Inflammatory macrophage treated with lipopolysaccharide for 1 hour (primary cell): ENCODE data around the gene NPIPB2.
A peak's percentile ranks its signal among the peaks of the same experiment; 100 is the strongest.
"Not testable (repeated sequence)": the region's sequence is repeated elsewhere in the genome, so short reads cannot be mapped to it uniquely, and the experiment has no call there.

Experiments
- DNase-seq, 2 donors: peaks; one replicate each; pipeline ENCODE4 v3.0.0-alpha.2; 2020 to 2022

The NPIPB2 gene

DNA sequence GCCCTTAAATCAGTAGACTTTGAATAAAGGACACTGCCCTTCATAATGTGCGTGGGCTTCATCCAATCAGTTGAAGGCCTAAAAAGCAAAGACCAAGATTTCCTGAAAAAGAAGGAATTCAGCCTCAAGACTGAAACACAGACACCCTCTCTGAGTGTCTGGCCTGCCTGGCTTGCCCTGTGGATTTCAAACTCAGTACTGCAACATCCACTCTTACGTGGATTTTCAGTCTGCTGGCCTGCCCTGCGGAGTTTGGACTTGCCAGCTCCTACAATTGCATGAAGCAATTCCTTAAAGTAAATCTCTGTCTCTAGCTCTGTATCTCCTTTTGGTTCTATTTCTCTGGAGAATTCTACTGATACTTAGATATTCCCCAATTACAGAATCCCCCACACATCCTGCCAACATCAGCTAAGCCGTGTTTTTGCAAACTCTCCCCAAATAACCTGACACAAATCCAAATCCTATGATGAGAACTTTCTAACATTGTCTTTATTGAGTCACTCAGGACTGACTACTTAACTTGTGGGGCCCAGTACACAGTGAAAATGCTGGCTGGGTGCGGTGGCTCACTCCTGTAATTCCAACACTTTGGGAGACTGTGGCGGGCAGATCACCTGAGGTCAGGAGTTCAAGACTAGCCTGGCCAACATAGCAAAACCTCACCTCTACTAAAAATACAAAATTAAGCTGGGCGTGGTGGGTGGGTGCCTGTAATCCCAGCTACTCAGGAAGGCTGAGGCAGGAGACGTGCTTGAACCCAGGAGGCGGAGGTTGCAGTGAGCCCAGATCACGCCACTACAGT lies 15.9 kb upstream of the NPIPB2 start:
- no peak for DNase-seq

DNA sequence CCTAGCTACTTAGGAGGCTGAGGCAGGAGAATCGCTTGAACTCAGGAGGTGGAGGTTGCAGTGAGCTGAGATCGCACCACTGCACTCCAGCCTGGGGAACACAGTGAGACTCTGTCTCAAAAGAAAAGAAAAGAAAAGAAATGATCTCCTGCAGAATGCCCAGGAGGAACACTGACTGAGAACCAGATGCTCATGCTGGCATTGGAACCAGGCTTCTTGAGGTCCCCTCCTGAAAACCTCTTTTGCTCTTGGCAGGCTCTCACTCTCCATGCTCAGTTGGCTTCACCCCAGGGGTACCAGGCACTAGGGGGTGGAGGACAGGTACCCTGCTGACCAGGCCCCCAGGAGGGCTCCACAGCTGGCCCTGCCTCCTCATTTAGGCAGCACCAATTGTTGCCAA lies 14.7 kb upstream of the NPIPB2 start:
- no peak for DNase-seq

DNA sequence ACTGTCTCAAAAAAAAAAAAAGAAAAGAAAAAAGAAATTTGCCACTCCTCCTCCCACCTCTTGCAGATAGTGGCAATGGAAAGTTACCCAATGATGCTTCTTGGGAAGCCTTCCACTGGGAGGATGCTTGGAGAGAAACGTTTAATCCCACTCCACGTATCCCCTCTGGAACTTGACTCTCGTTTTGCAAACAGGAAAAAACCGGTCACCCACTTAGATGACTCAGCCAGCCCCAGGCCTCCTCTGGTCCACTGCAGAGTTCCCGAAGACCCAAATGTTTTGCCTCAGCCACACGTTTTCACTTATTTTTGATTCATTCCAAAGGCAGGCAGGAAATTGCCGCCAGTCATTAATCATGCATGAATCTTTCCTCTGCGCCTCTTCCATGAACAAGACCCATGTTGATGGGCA lies 13.9 kb upstream of the NPIPB2 start:
- no peak for DNase-seq

DNA sequence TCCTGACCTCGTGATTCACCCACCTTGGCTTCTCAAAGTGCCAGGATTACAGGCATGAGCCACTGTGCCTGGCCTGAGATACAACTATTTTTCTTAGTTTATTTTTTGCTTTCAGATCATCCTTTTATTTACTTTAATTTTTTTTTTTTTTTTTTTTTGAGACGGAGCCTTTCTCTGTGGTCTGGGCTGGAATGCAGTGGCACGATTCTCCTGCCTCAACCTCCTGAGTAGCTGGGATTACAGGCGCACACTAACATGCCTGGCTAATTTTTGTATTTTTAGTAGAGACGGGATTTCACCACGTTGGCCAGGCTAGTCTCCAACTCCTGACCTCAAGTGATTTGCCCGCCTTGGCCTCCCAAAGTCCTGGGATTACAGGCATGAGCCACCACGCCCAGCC lies 11.7 kb upstream of the NPIPB2 start:
- DNase-seq = not testable (repeated sequence)

DNA sequence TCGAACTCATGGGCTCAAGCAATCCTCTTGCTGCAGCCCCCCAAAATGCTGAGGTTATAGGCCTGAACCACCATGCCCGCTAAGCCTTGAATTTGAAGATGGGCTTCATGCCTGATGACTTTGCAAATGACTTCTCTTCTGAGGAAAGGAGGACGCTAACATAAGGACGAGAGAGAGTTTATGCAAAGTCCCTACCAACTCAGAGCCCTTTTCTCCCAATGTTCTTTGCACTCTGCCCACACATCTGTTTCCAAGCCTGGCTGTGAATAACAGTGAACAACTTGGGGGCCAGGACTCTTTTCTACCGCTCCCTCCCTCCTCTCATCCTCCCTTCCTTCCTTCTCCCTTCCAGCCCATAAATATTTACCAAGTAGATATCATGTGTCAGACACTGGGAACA lies 8.5 kb upstream of the NPIPB2 start:
- no peak for DNase-seq

DNA sequence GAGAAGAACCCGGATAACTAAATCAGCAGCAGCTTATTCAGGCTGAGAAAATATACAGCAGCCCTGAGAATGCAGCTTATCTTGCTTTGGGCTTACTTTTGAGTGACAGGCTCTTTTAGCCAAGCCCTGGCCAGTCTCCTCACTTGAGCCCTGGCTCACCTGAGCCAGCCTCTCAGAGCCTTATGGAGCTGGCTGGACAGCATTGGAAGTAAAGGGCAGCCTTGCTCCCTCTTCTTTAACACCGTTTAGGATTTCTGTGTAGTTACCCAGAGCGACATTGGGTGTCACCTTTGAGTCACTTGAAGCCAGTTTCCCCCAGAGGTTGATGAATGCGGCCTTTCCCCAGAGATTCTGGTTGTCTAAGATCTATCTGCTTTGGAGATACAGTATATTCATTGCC lies 7.7 kb upstream of the NPIPB2 start:
- DNase-seq = peak; percentile 40 to 68

DNA sequence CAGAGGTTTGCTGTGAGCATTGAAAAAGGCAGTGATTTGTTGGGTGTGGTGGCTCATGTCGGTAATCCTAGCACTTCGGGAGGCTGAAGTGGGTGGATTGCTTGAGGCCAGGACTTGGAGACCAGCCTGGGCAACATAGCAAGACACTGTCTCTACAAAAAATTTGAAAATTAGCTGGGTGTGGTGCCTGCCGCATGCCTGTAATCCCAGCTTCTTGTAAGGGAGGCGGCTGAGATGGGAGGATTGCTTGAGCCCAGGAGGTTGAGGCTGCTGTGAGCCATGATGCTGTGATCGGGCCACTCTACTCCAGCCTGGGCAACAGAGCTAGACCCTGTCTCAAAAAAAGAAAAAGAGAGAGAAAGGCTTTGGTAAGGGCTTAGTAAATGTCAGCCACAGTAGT lies 7.0 kb upstream of the NPIPB2 start:
- DNase-seq = no peak

DNA sequence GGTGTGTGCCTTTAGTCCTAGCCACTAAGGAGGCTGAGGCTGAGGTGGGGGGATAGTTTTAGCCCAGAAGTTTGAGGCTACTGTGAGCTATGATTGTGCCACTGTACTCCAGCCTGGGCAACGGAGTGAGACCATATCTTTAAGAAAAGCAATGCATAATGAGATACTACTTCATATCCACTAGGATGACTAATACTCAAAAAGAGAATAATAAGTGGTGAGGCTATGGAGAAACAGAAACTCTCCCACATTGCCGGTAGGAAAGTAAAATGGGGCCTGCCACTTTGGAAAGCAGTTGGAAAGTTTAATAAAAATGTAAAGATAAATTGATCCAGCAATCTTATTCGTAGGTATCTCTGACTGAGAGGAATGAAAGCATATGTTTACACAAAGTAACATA lies 4.6 kb upstream of the NPIPB2 start:
- no peak for DNase-seq

DNA sequence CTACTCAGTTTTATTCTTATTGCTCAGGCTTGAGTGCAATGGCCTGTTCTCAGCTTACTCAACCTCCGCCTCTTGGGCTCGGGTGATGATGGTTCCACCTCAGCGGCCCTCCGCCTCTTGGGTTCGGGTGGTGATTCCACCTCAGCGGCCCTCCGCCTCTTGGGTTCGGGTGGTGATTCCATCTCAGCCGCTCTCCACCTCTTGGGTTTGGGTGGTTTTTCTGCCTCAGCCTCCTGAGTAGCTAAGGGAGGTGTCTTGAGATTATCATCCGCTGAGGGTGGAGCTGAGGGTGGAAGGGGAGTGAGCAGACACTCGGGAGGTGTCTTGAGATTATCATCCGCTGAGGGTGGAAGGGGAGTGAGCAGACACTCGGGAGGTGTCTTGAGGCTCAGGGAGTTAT lies 14.5 kb downstream of the NPIPB2 start:
- not testable (repeated sequence) for DNase-seq

DNA sequence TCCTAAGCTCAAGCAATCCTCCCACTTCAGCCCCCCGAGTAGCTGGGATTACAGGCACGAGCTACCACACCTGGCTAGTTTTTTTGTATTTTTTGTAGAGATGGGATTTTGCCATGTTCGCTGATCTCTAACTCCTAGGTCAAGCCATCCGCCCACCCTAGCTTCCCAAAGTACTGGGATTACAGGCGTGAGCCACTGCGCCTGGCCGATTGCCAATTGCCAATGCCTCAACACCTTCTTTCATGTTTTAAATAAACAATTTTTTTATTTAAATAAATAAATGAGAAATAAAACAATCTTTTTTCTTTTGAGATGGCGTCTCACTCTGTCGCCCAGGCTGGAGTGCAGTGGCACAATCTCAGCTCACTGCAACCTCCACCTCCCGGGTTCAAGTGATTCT lies 17.8 kb downstream of the NPIPB2 start:
- DNase-seq = not testable (repeated sequence)

DNA sequence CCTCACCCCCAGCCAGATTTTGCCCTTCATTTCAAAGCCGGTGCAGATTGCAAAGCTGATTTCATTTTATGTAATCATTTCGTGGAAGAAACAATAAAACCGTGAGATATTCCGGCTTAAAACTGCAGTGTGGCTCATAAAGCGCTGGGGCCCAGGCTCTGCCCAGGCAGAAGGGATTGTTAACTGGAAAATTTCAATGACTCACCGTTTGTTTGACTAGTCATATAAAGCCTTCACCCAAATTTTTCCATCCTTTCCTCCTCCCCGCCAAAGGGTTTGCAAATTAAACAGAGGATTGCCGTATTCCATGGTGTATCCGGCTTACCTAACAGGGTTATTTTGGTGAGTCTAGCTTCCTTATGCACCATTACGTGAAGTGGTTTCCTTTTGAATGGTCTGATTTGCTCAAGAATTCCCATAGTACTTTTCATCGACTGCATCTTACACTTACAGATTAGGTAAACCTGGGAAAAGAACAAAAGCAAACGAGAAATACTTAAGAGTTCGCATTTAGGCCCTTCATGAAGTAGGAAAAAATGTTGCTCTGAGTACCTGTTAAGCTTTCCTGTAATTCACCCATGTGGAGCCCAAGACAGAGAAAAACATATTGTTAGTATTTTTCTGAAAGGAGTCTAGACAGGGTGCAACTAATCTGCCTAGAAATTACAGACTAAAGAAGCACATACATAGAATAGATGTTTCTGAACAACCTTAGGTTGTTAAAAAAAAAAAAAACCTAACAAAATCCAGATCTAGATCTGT lies 25.1 kb downstream of the NPIPB2 start:
- peak in 1 of 2 donors; percentile 9 for DNase-seq

DNA sequence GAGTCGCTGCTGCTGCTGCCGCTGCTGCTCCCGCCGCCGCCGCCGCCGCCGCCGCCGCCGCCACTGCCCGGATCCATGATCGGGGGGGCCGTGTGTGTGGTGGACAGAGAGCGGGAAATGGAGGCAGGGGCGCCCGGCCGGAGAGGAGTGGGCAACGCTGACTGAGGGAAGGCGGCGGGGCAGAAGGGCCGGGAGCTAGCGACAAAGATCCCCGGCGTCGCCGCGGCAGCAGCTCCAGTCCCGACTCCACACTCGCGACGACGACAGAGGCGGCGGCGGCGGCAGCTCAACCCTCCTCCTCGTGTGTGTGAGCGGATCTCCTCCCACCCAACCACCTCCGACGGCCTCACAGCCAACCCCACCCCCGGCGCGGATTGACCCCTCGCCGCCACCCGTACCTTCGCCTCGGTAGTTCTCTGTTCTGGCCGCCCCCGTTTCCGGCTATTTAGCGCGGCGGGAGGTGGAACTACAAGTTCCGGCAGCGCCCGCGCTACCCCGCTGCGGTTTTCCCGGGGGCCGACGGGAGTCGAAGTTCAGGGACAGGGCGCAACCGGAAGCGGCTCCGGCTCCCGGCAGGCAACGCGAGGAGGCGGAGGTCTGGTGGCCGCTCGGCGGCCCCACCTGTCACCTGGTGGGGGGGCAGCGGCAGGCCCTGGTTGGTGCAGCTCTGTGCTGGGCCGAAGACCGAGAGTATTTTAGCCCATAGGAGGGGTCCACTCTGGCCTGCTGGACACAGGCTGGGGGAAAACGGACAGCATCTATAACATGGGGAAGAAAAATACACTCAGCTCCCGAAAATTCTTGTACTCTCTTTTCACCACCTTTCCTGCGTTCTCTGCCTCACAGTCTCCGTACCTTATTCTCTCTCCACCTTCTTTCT lies 26.0 kb downstream of the NPIPB2 start, which contains the start of gene GSPT1:
Gene GSPT1, minus strand, starts transcription at position 313 of the 880 bp plus-strand sequence. Its CDS starts 236 bp downstream, at position 77.
- DNase-seq = peak; percentile 98 to 99

DNA sequence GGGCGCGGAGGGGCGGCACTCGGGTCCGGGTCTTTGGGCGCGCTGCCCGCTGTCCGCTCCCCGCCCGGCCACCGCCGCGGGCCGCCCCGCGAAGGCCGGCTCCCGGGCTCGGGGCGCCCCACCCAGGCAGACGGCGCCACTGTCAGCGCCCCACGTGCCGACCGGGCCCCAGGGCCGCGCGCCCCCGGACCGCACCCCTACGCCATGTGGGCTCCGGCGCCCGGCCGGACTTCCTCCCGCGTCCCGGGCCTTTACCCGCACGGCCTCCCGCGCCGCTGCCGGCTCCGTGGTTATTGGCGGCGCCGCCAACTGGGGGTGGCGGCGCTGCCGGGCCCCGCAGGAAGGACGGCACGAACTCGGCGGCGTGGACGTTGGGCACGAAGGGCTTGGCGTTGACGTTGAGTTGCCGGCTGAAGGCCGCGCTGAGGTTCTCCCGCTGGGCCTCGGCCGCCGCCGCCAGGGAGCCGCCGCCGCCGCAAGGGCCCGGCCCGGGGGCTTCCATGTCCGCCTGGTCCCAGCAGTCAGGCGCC lies 26.7 kb downstream of the NPIPB2 start:
- peak; percentile 50 to 67 for DNase-seq

DNA sequence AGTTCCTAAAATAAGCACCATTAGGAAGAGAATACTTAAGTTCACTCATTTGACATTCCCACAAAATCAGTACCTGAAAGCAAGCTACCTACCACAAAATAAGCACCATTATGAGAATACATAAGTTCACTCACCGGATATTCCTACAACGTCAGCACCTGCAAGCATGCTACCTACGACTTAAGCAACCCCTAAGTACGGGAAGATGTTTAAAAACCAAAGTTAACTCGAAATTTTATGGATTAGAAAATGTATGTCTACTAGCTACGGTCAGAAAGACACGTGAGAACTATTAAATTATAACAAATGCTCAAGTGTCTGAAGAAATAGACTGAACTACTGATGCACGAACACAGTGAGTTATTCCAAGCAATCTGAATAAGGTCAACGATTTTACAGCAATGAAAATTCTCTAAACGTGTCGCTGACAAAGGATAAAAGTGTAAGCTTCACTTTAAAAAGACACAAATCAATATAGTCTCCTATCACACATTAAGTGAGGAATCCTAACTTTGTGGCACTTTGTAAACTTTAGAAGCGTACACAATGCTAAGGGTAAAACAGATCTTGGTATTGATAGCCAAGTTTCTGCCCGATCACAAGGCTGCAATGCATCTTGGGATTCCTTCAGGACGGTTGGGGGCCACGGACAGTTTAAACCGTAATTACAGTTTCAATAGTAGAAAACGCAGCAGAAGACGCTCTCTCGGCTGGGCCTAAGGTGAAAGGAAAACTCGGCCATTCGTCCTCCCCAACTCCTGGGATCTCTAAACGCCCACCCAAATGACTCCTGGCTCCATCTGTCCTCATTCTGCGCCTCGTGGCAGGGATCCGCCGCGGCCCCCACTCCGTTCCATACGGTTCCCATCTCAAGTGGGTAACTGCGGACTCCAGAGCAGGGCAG lies 27.4 kb downstream of the NPIPB2 start:
- peak; percentile 25 to 35 for DNase-seq

DNA sequence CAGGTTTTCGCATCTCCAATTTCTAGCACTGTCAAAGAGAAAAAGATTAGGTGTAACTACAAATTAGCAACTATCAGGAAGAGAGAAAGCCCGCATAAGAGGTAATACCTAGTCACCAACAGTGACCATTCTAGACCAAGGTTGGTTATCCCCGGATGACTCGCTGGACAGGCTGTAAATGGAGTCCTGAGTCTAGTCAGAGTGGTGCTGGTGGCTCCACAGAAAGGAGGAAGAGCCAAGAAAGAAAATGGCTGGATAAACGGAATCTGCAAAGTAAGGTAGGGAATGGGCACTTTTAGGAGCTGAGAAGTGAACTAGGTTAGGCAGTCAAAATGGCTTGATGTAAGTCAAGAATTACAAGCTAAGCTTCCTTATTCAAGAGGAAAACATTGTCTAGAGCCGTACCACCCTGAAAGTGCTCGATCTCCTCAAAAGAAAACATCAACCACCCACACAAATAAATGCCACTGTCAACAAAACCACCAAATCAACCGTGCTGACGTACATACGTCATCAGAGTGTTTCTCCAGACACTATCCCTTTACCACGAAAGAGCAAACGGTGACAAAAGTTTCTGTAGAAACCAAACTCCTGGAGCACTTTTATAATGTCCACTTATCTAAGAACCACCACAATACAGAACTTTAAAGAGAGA lies 28.3 kb downstream of the NPIPB2 start:
- DNase-seq = peak in 1 of 2 donors; percentile 40

DNA sequence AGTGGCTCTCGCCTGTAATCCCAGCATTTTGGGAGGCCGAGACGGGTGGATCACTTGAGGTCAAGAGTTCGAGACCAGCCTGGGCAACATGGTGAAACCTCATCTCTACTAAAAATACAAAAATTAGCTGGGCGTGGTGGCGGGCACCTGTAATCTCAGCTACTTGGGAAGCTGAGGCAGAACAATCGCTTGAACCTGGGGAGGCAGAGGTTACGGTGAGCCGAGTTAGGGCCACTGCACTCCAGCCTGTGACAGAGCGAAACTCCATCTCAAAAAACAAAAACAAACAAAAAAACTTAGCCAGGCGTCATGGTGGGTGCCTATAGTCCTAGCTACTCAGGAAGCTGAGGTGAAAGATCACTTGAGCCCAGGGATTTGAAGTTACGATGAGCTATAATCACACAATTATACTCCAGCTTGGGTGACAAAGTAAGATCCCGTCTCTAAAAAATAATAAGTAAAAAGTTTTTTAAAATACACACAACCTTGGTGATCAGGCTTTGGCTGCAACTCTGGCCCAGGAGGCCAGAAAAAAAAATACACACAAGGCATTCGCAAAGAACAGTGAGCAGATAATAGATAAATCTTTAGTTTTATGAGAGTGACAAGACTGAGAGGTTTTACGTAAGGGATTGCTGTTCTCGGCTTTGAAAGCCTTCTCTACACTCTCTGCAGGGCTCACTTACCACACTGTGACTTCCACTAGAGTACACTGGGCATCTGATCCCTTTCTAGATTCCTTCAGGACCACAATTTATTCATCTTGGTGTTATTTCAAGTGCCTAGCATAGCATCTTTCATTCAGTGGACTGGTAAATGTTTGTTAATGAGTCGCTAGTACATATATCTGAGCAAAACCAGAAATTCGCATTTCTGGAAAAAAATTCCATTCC lies 31.9 kb downstream of the NPIPB2 start:
- DNase-seq = no peak

DNA sequence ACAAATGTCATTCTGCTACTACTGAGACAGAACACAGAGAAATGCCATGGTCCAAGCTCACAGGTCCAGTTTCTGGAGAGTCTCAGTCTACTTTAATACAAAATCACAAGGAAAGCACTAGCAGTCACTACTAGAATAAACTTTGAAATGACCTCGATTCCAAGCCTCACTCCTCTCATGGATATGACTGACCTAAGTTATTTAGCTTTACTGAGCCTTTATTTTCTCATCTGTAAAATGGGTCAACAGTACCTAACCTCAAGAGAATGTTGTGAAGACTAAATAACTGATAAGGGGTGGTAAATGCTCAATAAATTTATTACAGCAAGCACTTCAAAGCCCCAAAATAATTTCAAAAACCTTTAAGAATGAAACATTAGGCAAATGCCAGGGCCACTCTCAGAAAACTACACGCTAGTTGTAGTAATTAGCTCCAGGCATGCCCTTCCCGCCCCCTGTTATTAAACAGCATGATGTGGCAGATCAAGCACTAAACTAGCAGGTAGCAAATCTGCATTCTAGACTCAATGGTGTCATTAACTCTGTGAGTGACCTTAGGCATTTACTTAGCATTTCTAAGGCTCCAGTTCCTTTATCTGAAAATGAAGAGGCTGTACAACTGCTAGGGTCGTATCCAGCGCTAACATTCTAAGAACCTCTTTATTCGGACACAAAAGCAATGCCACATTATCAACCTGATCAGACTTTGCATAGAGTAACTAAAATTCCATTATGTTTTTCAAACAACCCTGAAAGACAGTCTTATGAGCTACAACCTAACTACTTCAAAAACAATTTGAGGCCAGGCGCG lies 34.5 kb downstream of the NPIPB2 start:
- DNase-seq = no peak

DNA sequence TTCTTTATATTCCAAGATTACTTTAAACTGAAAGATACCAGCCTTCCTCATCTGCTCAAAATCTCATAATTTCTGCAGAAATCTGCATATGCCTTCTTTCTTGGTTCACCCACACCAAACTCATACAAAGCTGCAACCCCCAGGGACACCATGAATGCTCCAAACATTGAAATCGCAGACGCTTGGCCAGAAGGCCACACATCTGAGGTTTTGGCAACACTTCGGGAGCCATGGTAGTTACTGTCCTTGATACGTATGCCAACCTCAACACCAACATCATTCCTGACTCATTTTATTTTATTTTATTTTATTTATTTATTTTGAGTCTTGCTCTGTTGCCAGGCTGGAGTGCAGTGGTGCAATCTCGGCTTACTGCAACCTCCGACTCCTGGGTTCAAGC lies 37.9 kb downstream of the NPIPB2 start:
- DNase-seq = no peak

DNA sequence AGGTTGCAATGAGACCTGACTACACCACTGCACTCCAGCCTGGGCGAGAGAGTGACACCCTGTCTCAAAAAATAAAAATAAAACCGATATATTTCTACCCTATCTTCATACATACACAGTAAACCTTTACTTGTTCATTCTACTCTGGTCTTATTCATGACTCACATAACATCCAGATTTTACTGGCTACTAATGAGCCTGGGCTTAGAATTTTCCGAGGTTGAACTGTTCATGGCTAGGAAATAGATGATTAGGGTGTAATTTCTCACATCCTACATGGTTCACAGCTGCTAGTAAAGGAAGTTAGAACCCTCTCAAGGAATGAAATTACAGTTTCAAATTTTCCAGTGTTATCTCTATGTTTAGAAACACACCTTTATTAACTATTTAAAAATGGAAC lies 40.8 kb downstream of the NPIPB2 start:
- no peak for DNase-seq
